SH-SY5Y (cell line): Measurements from ENCODE around the gene NKX2-1.

Experiments used
- GATA2 ChIP-seq: IDR thresholded peaks from 2 replicates; pipeline ENCODE4 v1.6.1; 2011; ENCODE audit warnings: mild to moderate bottlenecking, low read depth, low read length
- GATA3 ChIP-seq: IDR thresholded peaks from 2 replicates; pipeline ENCODE4 v1.6.1; 2011; ENCODE audit warnings: low read depth, mild to moderate bottlenecking, low read length, moderate library complexity

DNA sequence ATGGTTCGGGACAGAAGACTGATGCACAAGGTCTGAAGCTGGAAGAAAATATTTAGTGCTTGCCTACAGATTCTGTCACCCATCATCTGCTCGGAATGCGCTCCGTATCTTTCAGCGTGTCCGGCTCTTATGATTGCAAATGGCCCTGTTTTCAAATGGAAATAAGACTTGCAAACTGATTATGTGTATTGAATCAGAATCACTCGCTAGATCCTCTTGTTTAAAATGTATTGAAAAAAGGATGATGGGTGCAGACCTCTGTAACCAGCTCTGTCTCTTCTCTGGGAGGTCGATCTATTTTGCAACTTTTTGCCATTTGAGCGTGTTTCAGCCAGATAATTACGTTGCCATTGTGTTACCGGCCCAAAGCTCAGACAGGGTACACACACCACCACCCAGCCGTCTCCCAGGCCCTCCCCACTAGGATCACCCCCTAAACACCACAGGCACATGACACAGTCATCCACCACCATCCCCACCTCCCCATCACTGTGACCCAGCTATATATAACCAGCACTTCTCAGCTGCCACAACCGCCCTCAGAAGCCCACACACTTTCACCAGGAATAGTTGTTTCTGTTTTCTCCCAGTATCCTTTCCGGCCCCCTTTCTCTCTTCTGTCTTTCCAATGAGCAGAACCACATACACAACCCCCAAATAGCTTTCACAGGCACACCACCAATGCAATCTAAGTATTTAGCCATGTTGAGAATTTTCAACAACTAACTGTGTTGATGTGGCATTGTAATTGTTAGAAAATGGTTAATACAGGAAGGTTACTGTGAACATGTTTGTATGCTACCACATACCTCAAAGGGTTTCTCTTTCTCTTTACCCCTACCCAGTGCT is 10.7 kb downstream of the NKX2-1 start:
- TF ChIP-seq GATA2 (no peak), GATA3 (no peak)
